Epithelial cell of esophagus (primary cell): ENCODE measurements around the gene PRDM9.
A peak's percentile ranks its signal among the peaks of the same experiment; 100 is the strongest.
"Not testable (repeated sequence)": the region's sequence is repeated elsewhere in the genome, so short reads cannot be mapped to it uniquely, and the experiment has no call there.

Source experiments
- DNase-seq: peaks from one replicate; pipeline ENCODE4 v3.0.0; 2010; ENCODE audit warnings: low read depth
- H3K4me3 ChIP-seq: 2 replicates; pipeline ENCODE4 v1.5.1; 2011; ENCODE audit warnings: mild to moderate bottlenecking, low read length, control low read depth
- TF ChIP-seq, protein P1 (sequence below): IDR thresholded peaks from 2 replicates; pipeline ENCODE4 v1.5.1; 2011; ENCODE audit warnings: low read depth, mild to moderate bottlenecking, low read length, control low read depth, inconsistent platforms; ENCODE audit not compliant: insufficient read depth; ENCODE audit errors: missing control alignments

The PRDM9 gene

DNA sequence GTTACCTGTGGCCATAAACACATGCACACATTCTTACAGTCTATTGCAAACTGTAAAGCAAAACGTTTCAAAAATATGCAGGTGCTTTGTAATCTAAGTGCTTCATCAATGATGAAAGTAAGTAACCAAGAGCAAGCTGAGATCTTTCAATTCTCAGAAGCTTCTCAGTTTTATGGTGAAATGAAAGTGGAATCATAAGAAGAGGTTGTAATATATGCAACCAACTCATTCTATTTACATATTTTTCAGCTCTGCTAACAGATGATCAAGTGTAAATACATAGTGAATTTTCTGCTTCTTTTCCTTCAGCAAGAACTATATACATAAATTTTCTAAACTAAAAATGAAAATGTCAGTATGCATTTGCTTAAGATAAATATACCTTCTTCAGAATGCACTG lies 33.1 kb upstream of the PRDM9 start:
- TF ChIP-seq, protein P1, sequence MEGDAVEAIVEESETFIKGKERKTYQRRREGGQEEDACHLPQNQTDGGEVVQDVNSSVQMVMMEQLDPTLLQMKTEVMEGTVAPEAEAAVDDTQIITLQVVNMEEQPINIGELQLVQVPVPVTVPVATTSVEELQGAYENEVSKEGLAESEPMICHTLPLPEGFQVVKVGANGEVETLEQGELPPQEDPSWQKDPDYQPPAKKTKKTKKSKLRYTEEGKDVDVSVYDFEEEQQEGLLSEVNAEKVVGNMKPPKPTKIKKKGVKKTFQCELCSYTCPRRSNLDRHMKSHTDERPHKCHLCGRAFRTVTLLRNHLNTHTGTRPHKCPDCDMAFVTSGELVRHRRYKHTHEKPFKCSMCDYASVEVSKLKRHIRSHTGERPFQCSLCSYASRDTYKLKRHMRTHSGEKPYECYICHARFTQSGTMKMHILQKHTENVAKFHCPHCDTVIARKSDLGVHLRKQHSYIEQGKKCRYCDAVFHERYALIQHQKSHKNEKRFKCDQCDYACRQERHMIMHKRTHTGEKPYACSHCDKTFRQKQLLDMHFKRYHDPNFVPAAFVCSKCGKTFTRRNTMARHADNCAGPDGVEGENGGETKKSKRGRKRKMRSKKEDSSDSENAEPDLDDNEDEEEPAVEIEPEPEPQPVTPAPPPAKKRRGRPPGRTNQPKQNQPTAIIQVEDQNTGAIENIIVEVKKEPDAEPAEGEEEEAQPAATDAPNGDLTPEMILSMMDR = no peak
- H3K4me3 ChIP-seq = no peak overlapping the region
- DNase-seq = no peak

DNA sequence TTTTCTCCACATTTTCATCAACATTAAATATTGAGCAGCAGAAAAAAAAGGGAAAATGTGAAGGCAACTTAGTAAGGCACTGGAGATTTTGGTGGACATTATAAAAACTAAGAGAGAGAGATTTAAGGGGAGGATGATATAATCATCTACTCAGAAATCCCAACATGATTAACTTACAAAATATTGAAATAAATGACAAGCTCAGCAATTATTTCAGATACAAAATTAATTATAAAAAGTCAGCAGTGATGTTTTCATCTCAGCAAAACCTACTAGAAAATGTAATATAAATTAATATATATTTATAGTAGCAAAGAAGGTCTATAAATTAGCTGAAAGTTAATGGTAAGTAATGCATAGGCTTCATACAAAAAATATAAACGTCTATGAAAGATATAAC lies 30.8 kb upstream of the PRDM9 start:
- H3K4me3 ChIP-seq = no peak overlapping the region
- TF ChIP-seq, protein P1 = no peak
- DNase-seq = no peak

DNA sequence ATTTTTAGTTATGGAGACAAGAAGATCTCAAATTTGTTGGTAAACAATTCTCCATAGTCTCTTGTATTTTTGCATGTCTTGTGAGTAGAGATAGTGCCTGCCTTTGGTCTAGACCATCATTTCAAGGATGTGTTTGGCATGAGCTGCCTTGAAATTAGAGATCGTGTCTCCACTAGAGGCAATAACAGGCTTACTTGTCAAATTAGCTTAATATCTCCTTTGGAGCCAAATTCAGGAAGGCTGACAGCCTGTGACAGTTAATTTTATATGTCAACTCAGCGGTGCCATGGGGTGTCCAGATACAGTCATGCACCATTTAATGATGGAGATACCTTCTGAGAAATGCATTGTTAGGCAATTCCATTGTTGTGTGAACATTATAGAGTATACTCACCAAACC lies 24.8 kb upstream of the PRDM9 start:
- DNase-seq = no peak
- TF ChIP-seq, protein P1 = no peak

DNA sequence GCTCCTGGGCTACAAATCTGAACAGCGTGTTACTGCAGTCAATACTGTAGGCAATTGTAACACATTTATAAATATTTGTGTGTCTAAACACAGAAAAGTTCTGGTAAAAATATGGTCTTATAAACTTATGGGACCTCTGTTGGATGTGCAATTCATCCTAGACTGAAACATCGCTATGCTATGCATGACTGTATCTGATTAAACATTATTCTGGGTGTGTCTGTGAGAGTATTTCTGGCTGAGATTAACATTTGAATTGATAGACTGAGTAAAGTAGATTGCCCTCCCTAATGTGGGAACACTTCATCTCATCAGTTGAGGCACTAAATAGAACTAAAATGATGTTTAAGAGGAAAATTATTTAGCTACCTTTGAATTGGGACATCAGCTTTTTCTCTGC lies 24.3 kb upstream of the PRDM9 start:
- no peak overlapping the region for H3K4me3 ChIP-seq
- TF ChIP-seq, protein P1 = no peak
- peak; percentile 67 for DNase-seq

More for the DNA sequence above, 24.8 kb upstream of the PRDM9 start:
- no peak overlapping the region for H3K4me3 ChIP-seq

DNA sequence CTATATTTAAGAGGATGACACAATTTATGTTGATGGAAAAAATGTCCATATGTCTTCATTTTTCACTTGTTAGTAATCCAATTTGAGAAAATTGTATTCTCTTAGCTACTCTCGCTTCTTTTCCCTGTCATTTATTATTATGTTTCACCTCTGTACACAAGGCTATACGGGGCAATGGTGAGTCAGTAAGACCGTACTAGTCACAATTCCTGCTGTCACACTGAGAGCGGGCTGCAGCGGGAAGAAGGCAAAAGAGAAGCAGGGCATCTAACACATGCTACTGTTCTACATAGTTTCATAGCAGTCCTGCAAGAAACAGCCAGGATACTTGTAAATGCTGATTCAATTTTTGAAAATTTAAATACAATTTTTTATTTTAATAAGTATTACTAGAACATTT lies 23.3 kb upstream of the PRDM9 start:
- DNase-seq = peak; percentile 33
- H3K4me3 ChIP-seq = no peak overlapping the region
- TF ChIP-seq, protein P1 = no peak

DNA sequence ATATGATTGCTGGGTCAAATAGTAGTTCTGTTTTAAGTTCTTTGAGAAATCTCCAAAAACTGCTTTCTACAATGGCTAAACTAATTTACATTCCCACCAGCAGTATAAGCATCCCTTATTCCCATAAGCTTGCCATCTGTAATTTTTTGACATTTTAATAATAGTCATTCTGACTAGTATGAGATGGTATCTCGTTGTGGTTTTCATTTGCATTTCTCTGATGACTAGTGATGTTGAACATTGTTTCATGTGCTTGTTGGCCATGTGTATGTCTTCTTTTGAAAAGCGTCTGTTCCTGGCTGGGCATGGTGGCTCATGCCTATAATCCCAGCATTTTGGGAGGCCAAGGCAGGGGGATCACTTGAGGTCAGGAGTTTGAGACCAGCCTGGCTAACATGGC lies 21.2 kb upstream of the PRDM9 start:
- not testable (repeated sequence) for H3K4me3 ChIP-seq
- peak; percentile 7 for DNase-seq

DNA sequence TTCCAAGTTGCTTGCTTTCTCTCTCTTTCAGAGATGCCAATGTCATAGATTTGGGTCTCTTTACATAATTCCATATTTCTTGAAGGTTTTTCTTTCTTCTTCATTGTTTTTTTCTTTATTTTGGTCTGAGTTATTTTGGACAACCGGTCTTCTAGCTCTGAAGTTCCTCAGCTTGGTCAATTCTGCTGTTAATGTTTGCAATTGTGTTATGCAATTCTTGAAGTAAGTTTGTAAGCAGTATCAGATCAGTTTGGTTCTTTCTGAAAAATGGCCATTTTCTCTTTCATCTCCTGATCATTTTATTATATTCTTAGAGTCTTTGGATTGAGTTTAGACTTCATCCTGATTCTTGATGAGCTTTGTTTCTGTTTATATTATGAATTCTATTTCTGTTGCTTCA lies 16.4 kb upstream of the PRDM9 start:
- TF ChIP-seq, protein P1 = no peak
- H3K4me3 ChIP-seq = no peak overlapping the region
- DNase-seq = no peak

DNA sequence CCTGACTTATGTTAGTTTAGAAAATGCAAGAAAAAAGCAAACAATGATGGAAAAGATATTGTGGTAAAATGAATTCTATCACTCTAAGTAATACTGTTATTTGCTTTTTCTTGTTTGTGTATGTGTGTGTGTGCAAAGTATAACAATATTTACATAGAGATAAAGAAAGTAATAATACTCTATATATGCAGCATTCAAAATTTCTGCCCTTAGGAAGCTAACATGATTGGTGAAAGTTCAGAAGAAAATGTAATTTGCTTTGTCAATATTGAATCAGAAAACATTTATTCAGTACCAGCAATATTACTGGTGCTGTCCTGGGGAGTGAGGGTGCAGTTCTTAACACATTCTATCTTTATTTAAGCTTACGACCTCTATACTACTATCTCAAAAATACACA lies 12.9 kb upstream of the PRDM9 start:
- TF ChIP-seq, protein P1 = no peak
- no peak for DNase-seq
- no peak overlapping the region for H3K4me3 ChIP-seq
